Measurements from ENCODE around the gene TBC1D22A. TPM values are rescaled to one million over a fixed set of nuclear protein-coding genes. Genes with fewer than 3 reads are reported as not detected.

Gene TBC1D22A
- total RNA-seq, 1 donor from 2014 or later: 14.3 TPM

- Mint-ChIP-seq H3K27me3 (ENCODE audit: low read depth) (no peaks in the 10 kb centered on the region), H3K4me1 (peaks cover 10% of the 10 kb centered on the region), H3K4me3 (no peak overlapping the region), H3K9me3 (no peaks in the 10 kb centered on the region), H3K36me3 (ENCODE audit: low read depth) (no peaks in the 10 kb centered on the region), H3K27ac (ENCODE audit: unreplicated experiment) (no peak overlapping the region)
- no peak for DNase-seq (ENCODE audit: low read depth, low spot score)
- no peak for TF ChIP-seq CTCF (conservative IDR thresholded peaks at IDR 0.05)
Observed at GRCh38 chr22:47127441-47127871, 365.0 kb downstream of the TBC1D22A start.

- no peak overlapping the region for H3K4me3 Mint-ChIP-seq
- H3K36me3 Mint-ChIP-seq (ENCODE audit: low read depth): no peaks in the 10 kb centered on the region
- no peaks in the 10 kb centered on the region for H3K9me3 Mint-ChIP-seq
- H3K27me3 Mint-ChIP-seq (ENCODE audit: low read depth): no peaks in the 10 kb centered on the region
- no peak overlapping the region for H3K27ac Mint-ChIP-seq (ENCODE audit: unreplicated experiment)
- no peak for TF ChIP-seq CTCF (conservative IDR thresholded peaks at IDR 0.05)
- DNase-seq (ENCODE audit: low read depth, low spot score): no peak
- H3K4me1 Mint-ChIP-seq: peaks cover 10% of the 10 kb centered on the region
Observed at GRCh38 chr22:47128216-47128615, 365.8 kb downstream of the TBC1D22A start.

- H3K4me3 Mint-ChIP-seq: no peak overlapping the region
- DNase-seq (ENCODE audit: low read depth, low spot score): no peak
- no peaks in the 10 kb centered on the region for H3K27me3 Mint-ChIP-seq (ENCODE audit: low read depth)
- no peaks in the 10 kb centered on the region for H3K36me3 Mint-ChIP-seq (ENCODE audit: low read depth)
- H3K4me1 Mint-ChIP-seq: peaks cover 6% of the 10 kb centered on the region
- no peak for TF ChIP-seq CTCF (conservative IDR thresholded peaks at IDR 0.05)
- H3K9me3 Mint-ChIP-seq: no peaks in the 10 kb centered on the region
- H3K27ac Mint-ChIP-seq (ENCODE audit: unreplicated experiment): no peak overlapping the region
Observed at GRCh38 chr22:47128622-47129215, 366.3 kb downstream of the TBC1D22A start.

GRCh38 chr22:47129902-47130635 lies 367.6 kb downstream of the TBC1D22A start:
- Mint-ChIP-seq H3K27me3 (ENCODE audit: low read depth) (no peaks in the 10 kb centered on the region), H3K36me3 (ENCODE audit: low read depth) (no peaks in the 10 kb centered on the region), H3K4me1 (peaks cover 10% of the 10 kb centered on the region), H3K9me3 (no peaks in the 10 kb centered on the region), H3K4me3 (no peak overlapping the region), H3K27ac (ENCODE audit: unreplicated experiment) (peak overlapping the region; percentile 12)
- TF ChIP-seq CTCF (conservative IDR thresholded peaks at IDR 0.05): no peak
- DNase-seq (ENCODE audit: low read depth, low spot score): no peak

GRCh38 chr22:47130883-47131631 lies 368.6 kb downstream of the TBC1D22A start:
- Mint-ChIP-seq H3K4me3 (no peak overlapping the region), H3K27me3 (ENCODE audit: low read depth) (no peaks in the 10 kb centered on the region), H3K9me3 (no peaks in the 10 kb centered on the region), H3K36me3 (ENCODE audit: low read depth) (no peaks in the 10 kb centered on the region), H3K4me1 (peaks cover 6% of the 10 kb centered on the region), H3K27ac (ENCODE audit: unreplicated experiment) (no peak overlapping the region)
- DNase-seq (ENCODE audit: low read depth, low spot score): no peak
- TF ChIP-seq CTCF (conservative IDR thresholded peaks at IDR 0.05): no peak

Data from neural crest cell (in vitro differentiated cells).